Stimulated activated CD4-positive, alpha-beta T cell treated with anti-CD3 and anti-CD28 coated beads, Interleukin-12 subunit alpha, Interleukin-12 subunit beta, amount 100 ng/mL, for 4 hours (primary cell): ENCODE data around the gene CCSER1.
"Not testable (repeated sequence)": the region's sequence is repeated elsewhere in the genome, so short reads cannot be mapped to it uniquely, and the experiment has no call there.

Experiments used
- DNase-seq: peaks from one replicate; pipeline ENCODE4 v3.0.0-alpha.2; 2020

CCSER1 gene

GRCh38 chr4:90456891-90457290, 329.7 kb downstream of the CCSER1 start:
- no peak for DNase-seq

DNA sequence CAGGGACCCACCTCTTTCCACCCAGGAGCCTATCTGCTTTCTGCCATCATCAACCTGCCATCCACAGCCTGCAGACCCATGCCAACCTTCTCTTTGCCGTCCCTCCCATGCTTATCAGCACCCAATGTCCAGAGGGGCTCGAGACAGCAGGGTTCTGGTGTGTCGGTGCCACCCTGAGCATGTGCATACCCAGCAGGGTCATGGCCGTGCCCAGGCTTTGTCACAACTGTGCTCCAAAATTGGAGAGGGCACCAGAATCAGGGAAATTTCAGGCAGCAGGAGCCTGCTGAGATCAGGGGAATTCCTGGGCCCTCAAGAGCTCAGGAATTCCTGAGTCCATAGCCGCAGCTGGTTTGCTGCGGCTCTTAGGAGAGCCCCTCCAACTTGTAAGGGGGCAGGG, 330.6 kb downstream of the CCSER1 start:
- no peak for DNase-seq

DNA sequence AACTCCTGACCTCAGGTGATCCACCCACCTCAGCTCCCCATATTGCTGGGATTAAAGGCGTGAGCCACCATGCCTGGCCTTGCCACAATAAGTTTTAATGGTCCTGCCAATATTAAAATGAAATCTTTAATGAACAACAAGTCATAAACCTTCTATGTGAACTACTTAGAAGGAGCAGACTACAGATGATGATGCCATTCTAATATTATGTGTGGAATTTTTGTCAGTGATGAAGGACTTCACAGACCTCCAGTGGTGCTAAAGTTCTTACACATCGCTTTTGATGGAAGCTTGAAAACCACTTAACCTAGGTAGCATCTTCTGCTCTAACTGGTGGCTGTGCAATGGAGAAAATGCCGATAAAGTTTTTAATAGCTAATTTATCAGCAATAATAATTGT, 331.4 kb downstream of the CCSER1 start:
- DNase-seq, result no peak

DNA sequence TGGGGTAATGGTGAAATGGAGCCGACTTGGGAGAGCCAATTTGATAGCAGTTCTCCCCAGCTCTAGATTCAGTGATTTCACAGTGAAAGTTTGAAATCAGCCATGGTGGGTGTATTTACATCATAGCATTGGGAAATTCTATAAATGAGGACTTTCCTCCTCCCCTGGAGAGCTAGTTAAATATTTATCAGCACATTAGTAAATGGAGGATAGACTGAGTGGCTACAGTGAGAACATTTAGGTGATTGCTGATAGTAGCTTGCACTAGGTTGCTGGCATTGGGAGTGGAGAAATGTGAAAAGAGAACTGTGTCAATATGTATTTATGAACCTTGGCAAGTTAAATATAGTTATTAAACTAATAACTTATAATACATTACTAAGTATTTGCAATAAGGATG, 347.3 kb downstream of the CCSER1 start:
- no peak for DNase-seq

- no peak for DNase-seq
Observed at GRCh38 chr4:90476019-90476418, 348.8 kb downstream of the CCSER1 start.

- no peak for DNase-seq
Observed at GRCh38 chr4:90476586-90476985, 349.4 kb downstream of the CCSER1 start.

DNA sequence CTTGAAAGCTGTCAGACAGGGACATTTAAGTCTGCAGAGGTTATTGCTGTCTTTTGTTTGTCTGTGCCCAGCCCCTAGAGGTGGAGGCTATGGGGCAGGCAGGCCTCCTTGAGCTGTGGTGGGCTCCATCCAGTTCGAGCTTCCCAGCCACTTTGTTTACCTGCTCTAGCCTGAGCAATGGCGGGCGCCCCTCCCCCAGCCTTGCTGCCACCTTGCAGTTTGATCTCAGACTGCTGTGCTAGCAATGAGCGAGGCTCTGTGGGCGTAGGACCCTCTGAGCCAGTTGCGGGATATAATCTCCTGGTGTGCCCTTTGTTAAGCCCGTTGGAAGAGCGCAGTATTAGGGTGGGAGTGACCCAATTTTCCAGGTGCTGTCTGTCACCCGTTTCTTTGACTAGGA, 357.7 kb downstream of the CCSER1 start:
- not testable (repeated sequence) for DNase-seq

DNA sequence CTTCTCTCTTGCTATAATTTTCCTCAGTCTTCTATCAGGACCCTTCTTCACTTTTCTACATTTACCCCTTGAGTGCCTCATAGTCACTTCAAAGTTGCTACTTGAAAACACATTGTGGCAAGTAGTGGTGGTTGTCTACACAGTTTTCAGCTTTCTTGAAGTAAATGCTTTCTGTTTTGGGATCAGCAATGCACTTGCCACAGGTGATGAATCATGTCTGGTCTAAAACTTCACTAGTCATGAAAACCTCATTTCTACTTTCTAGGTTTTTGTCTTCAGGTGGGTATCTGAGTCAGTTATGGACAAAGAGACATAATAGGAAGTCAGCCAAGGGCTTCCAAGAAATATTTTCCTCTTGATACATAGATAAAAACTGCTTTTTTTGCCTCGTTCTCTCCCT, 359.2 kb downstream of the CCSER1 start:
- no peak for DNase-seq

GRCh38 chr4:90495211-90495610, 368.0 kb downstream of the CCSER1 start:
- no peak for DNase-seq

DNA sequence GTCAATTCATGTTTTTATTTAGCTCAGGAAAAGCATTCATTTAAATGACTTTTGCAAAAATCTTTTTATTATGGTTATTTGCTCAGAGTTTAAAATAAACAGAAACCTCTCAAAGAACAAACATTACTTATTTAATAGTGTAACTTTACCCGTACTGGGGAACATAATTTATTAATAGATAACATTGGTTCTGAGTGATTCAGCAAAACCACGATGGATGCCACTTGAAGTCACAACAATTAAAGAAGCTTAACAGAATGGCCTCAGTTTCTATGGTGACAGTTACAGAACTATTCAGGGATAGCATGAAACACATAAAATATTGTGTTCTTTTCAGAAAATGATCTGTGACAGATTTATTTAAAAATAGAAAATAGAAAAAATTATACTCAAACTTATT, 368.7 kb downstream of the CCSER1 start:
- DNase-seq, result no peak

DNA sequence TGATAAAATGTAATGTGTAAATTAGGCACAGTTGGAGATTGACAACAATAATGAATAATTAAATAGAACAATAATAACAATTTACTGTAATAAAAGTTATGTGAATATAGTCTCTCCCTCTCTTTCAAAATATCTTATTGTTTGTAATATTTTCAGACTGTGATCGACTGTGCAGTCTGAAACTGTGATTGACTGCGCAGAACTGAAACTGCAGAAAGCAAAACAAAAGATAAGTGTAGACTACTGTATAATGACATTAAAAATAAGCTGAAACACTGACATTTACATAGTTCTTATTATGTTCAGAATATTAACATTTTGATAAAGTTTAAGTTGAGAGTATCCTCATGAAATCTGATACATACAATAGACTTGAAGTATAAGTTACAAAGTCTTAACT, 371.0 kb downstream of the CCSER1 start:
- DNase-seq, result no peak

DNA sequence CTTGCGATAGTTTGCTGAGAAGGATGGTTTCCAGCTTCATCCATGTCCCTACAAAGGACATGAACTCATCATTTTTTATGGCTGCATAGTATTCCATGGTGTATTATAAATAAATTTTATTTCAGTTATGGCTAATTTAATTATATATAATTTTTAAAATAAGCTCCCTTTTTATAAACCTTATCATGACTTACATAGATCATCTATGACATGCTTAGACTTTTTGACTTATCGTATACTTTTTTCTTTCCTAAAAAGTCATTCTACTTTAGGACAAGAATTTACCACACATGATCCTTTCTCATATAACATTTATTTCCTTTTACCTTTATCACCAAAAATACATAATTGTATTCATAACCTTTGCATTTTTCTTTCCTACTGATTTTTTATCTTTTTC, 376.5 kb downstream of the CCSER1 start:
- DNase-seq, result no peak

DNA sequence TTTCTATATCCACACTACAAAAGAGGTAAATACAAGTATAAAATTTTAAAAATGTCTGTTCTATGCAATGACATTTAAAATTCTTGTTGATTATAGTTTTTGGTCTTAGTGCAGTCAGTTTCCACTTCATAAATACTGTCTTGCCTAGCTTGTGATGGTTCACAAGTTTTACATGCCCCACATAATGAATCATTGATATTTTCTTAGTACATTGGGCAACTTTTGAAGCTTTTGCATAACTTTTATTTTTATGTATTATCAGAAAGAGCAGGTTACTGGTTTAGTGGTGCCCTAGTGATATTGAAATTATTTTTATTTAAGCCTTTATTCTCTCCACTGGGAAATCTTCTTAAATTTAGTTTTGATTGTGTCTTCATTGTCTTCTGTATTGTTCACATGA, 388.0 kb downstream of the CCSER1 start:
- DNase-seq, result no peak

DNA sequence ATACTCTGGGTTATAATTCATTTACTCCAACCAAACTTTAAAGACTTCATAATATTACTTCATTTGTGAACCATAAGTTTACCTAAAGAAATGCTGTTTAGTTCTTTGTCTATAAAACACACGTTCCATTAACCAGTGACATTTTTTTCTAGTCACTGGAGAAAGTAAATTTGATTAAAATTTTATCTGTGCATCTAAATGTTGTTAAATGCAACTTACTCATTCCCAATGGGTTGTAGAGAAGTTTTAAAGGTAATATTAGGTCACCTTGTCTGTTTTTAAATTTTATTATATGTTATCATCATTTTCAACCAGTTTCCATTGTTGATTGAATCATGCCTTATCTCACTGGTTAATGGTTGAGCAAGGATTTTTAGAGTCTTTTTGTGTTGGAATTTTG, 401.4 kb downstream of the CCSER1 start:
- no peak for DNase-seq

DNA sequence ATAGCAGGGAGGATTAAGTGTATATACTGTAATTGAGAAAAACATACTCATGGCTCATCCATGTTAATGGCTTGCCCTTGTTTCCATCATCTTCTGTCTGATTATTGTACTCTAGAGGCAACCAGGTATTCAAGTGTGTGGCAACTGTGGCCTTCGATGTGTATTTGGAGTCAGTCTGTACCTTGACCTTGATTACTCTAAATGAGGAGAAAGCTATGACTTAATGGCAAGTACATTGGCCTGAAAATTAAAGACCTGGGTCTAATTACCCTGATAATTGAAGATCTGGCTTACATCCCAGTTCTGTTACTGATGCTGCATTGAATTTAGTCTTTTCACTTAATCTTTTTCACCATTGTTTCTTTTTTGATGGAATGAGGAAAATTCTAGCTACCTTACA, 409.2 kb downstream of the CCSER1 start:
- no peak for DNase-seq

DNA sequence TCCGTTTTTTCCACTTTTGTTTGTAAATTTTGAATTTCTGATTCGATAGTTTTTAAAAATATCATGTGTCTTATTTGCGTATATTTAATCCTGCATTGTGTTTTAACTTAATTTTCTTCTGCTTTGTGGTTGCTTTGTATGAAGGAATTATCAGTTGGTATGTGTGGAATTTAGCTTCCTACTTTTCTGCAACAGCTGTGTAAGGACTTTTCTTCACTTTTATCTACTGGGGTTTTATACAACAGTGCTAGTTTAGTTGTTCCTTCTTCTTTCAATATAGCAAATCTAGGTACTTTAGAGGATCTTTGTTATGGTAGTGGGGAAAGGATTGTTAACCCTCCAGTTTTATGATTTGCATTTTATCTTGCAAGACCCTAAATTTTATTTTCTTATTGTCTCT, 410.3 kb downstream of the CCSER1 start:
- DNase-seq, result no peak

DNA sequence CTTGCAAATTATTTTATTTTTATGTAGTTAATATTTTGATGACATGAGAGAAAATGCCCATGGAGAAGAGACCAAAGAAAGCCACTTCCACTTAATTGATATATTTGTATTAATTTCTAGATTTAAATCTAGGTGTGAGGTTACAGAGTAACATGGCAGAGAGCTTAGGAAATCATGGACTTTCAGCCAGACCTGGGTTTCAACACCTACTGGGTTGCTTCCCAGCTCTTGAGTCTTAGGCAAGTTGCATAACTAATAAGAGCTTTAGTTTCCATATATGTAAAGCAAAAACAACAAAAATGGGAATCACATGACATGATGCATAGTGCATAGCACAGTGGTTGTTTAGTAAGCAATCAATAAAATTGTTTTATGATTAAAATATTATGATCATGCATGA, 413.3 kb downstream of the CCSER1 start:
- DNase-seq, result no peak

DNA sequence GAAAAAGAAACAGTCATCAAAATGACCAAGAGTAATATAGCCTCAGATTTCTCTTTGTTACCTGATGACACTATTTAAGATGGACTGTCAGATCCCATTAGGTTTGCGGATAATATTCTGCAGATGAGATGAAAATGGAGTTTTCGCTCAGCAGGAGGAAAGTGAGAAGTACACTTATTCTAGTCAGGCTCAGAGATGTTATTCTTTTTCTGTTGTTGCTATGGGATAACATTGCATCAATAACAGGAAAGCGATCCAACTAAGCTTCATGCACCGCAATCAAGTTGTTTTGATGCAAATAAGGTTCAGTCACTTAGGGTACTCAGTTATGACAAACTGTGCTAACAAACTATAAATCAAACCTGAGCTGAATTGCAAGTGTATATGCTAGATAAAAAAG, 415.0 kb downstream of the CCSER1 start:
- DNase-seq, result no peak

DNA sequence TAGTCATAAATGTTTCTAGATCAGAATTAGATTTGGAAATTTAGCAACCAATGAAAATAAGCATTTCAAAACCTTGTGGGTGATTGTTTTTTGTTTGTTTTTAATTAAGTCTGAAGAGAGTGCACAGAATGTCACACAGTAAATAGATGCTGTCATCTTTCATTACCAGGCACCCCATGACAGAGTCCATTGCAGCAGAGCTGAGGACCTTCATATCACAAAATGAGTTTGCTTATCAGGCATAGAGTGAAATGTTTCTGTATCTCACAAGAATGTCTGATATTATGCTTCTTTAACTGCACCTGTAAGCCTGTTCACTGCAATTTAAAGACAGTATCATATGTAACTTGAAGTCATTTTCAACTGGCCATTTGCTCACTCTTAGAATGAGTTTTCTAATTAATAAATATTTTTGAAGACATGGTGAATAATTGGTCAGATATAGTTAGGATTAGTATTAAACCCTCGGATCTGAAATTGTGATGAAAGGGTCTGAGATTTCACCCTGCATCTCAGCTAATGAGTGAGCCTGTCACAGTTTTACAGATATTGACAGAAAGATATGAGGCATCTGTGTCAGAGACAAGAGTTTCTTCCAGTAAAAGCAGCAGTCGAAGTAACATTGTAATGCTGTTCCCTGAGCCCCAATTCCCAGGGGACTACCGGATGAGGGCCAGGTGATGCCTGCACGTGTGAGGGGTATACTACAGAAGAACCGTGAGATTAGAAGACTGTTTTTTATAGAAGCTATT, 416.4 kb downstream of the CCSER1 start:
- DNase-seq, result no peak

DNA sequence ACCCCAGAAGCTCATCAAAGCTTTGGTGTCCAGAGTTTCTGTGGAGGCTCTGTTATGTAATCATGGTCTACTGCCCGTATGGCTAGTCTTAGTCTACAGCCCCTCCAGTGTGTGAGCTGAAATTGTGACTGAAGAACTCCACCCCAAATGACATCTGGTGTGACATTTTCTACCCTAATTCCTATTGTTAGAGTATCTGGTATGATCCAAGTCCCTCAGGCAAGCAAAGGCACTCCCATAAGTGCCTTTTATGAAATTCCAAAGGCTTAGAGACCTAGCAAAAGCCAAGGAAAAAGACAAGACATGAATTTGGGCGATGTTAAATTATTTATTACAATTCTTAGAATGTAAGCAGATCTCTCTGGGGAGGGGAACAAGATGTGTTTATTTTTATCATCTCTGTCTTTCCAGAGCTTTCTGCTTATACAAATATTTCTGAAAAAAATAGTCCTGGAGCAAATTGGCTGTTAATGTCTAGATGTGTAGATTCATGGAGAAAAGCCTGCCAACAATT, 417.4 kb downstream of the CCSER1 start:
- no peak for DNase-seq

- no peak for DNase-seq
Observed at GRCh38 chr4:90545380-90545779, 418.2 kb downstream of the CCSER1 start.

GRCh38 chr4:90546114-90546513, 418.9 kb downstream of the CCSER1 start:
- DNase-seq, result no peak

- no peak for DNase-seq
Observed at GRCh38 chr4:90570615-90571014, 443.4 kb downstream of the CCSER1 start.

- no peak for DNase-seq
Observed at GRCh38 chr4:90572996-90573395, 445.8 kb downstream of the CCSER1 start.

- no peak for DNase-seq
Observed at GRCh38 chr4:90575371-90575770, 448.2 kb downstream of the CCSER1 start.
